22Rv1 (cell line): ENCODE data around the gene SCN4B.

ENCODE experiments used
- H3K27ac ChIP-seq: fragments of 450-650 bp; 2 replicates; pipeline ENCODE4 v1.5.1; 2017
- ZFX ChIP-seq: fragments of 450-650 bp; IDR thresholded peaks from 2 replicates; pipeline ENCODE4 v1.6.1; 2017; ENCODE audit warnings: antibody characterized with exemption, borderline replicate concordance
- TF ChIP-seq, protein P1 (sequence below): fragments of 450-650 bp; IDR thresholded peaks from 2 replicates; pipeline ENCODE4 v1.5.1; 2017; ENCODE audit warnings: mild to moderate bottlenecking

The SCN4B gene

GRCh38 chr11:118105657-118106305, 46.8 kb downstream of the SCN4B start:
- no peak for TF ChIP-seq ZFX
- TF ChIP-seq, protein P1, sequence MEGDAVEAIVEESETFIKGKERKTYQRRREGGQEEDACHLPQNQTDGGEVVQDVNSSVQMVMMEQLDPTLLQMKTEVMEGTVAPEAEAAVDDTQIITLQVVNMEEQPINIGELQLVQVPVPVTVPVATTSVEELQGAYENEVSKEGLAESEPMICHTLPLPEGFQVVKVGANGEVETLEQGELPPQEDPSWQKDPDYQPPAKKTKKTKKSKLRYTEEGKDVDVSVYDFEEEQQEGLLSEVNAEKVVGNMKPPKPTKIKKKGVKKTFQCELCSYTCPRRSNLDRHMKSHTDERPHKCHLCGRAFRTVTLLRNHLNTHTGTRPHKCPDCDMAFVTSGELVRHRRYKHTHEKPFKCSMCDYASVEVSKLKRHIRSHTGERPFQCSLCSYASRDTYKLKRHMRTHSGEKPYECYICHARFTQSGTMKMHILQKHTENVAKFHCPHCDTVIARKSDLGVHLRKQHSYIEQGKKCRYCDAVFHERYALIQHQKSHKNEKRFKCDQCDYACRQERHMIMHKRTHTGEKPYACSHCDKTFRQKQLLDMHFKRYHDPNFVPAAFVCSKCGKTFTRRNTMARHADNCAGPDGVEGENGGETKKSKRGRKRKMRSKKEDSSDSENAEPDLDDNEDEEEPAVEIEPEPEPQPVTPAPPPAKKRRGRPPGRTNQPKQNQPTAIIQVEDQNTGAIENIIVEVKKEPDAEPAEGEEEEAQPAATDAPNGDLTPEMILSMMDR: no peak
- no peak overlapping the region for H3K27ac ChIP-seq

- TF ChIP-seq, protein P1: no peak
- TF ChIP-seq ZFX: no peak
- no peak overlapping the region for H3K27ac ChIP-seq
These were observed 48.1 kb downstream of the SCN4B start for GRCh38 chr11:118104491-118104890.

DNA sequence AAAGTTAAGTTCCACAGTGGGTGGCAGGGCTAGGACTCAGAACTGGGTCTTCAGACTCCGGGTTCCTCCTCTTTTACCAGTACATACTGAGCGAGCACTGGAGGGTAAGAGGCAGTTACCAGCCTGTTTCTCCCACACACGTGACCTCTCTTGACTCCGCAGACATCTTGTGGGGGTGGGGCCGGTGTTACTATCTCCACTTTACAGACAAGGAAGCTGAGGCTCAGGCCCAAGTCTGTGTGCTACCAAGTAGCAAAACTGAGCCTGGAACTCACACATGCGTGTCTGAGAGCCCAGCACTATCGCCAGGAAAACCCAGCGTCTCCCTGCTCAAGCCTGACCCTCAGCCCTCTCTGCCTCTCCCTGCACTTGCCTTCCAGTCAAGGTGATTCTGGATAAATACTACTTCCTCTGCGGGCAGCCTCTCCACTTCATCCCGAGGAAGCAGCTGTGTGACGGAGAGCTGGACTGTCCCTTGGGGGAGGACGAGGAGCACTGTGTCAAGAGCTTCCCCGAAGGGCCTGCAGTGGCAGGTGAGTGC, 49.8 kb downstream of the SCN4B start:
- no peak overlapping the region for H3K27ac ChIP-seq
- TF ChIP-seq ZFX: no peak
- TF ChIP-seq, protein P1: no peak

DNA sequence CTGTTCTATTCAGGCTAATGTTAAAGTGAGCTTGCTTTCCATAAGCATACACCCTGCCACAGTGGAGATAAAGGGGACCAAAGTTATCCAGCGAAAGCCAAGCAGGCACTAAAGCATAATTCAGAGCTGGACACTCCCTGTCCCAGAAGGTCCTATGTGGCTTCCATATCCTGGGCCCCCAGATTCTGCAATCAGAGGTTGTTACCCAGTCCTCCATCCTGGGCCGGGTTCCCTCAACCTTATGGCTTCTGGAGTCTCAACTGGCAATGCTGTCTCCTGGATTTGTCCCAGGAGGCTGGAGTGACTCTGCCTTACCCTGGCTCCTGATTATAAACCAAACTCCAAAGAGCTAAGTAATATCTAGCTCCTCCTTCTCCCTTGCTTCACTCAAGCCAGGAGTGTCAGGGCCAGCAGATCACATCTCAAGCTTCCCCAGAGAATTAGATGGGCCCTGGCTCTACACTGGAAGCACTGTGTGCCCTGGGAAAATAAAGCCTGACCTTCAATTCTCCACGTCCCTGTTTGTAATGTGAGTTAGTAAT, 51.9 kb downstream of the SCN4B start:
- no peak overlapping the region for H3K27ac ChIP-seq
- no peak for TF ChIP-seq ZFX
- TF ChIP-seq, protein P1: no peak

- no peak overlapping the region for H3K27ac ChIP-seq
- no peak for TF ChIP-seq ZFX
- TF ChIP-seq, protein P1: no peak
These were observed 52.6 kb downstream of the SCN4B start for GRCh38 chr11:118099838-118100556.

DNA sequence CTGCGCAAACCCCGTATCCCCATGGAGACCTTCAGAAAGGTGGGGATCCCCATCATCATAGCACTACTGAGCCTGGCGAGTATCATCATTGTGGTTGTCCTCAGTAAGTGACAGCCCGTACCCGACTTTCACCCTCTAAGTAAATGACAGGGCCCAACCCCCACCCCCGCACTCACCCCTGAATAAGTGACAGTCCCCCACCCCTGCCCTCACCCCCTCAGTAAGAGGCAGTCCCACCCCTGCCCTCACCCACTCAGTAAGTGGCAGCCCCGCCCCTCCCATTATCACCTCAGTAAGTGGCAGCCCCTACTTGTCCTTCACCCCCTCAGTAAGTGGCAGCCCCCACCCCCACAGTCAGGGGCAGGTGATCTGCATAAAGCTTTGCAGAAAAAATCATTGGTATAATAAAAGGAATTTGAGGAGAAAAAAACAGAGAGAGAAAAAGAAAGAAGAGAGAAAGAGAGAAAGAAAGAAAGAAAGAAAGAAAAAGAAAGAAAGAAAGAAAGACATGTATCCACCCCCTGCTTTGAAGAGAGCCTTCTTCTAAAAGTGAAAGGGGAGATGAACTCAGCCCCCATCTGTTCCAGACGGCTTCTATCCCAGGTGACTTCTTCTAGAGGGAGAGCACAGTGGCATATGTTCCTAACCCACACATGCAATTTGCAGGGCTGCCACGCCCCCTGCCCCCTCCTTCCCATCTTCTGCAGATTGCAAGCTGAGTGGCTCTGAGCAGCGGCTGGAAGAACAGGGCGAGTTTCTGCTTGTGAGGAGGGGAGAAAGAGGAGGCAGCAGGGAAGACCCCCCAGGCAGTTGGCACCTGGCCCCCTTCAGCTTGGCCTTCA, 53.4 kb downstream of the SCN4B start:
- TF ChIP-seq, protein P1: no peak
- TF ChIP-seq ZFX: no peak
- H3K27ac ChIP-seq: no peak overlapping the region
